GM18909 (cell line): Measurements from ENCODE around the gene PSMD14.

ENCODE experiments used
- ATAC-seq: cut with Tn5 transposase; IDR thresholded peaks from one replicate; pipeline ENCODE4 v1.9.1; 2021; ENCODE audit warnings: mild to moderate bottlenecking; ENCODE audit not compliant: unreplicated experiment, poor library complexity

PSMD14 gene

DNA sequence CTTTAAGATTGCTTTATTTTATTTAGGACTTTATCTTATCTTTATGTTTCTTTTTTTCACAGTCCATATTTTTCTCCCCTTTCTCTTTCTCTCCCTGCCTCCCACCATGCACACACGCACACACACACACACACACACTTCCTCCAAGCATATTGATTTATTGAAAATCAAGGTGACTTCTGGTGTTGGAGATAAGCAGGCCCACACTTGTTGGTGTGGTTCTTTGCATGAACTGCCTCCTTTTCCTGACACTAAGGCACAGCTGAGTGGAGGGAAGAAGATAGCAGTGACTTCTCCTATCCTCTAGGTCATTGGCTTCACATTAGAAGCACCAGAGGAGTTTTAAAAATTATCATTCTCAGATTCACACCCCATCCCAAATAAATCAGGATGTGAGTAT, 125.9 kb downstream of the PSMD14 start:
- no peak for ATAC-seq

DNA sequence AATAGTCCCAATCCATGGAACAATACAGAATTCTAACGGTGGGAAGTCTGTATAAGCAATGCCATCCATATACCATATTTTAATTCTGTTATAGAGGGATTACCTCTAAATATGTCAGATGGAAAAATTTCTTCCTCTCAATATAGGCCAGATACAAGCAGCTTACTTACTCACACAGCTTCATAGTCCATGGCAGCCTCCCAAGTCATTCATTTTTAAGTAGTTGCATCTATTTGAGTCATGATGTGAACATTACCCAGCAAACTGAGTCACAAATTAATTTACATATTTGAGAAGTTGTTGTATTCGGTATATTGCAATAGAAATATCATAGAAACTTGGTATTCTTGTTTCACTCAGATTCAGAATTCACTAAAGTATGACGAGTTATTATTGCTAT, 128.2 kb downstream of the PSMD14 start:
- ATAC-seq: no peak

DNA sequence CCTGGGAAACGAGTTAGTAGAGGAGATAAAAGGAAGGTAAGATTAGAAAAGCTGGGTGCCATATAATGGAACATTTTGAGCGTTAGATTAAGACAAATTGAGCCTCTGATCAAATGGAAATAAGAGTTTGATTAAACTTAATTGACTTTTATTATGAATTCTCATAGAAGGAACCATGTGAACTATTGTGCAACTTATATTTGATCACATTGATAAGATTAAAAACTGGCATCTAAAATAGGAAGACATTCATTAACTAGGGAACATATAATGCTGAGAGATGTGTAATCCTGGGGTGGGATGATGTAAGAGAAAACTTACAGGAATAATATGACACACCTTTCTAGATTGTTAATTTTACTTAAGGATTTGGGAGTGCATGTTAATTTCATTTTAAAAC, 130.4 kb downstream of the PSMD14 start:
- ATAC-seq: no peak

DNA sequence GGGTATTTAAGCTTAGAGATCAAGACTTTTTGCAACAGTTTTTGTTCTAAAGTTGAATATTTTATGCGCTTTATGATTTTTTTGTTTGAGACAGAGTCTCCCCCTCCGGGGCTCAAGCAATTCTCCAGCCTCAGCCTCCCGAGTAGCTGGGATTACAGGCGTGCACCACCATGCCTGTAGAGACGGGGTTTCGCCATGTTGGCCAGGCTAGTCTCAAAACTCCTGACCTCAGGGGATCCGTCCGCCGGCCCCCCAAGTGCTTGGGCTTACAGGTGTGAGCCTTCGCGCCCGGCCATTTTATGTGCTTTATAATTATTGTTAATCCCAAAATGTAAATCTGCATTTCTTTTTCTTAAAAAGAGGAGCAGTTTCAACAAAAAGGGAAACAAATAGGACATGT, 136.9 kb downstream of the PSMD14 start:
- ATAC-seq: no peak

DNA sequence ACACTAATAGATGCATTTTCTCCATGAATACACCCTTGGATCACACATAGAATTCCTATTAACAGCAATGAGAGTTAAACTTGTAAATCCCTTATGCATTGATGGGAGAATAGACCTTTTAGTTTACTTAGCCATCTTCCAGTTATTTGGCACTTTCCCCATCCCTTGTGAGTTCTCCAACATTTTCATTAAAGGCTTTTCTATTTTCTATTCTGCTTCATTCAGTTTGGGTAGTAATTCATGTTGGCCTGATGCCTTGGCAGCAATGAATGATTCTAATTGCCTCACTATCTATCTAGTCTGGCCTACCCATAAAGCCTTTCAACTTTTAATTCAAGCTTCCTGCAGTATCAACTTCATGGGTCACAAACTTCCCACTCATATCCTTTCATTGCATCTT, 140.2 kb downstream of the PSMD14 start:
- ATAC-seq: no peak
